Measurements from ENCODE around the gene F5.

The F5 gene

DNA sequence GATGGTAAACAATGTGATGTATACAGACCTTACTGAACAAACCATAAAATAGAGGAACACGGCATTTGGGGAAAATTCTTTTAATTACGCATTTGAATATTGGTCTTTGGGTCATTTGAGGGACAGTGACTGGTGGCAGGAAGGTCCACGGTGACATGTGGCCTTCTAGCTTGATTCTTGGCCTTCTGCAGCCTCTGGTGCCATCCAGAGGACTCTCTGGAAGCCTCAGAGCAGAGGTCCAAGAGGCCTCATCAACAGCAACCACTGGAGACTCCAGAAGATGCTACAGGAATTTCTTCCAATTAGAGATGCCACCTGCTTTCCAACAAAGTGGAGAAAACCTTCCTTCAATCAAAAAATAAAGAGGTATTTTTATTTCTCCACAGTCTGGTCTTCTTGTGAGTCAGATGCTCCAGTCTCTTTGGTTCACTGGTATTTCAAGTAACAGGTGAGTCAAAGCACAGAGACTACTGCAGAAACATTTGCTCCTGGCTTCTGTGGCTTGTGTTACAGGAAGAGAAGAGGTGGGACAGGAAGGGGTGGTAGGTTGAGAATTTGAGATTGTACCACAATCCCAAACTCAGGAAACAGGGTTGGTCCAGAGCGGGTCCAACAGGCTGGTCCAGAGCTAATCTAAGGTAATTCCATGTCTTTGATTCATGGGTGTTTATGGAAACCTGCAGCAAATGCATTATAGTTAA lies 2.7 kb upstream of the F5 start:
- Histone ChIP-seq H3K27ac (ENCODE audit: poor library complexity, severe bottlenecking) (no peak overlapping the region), H3K9me3 (ENCODE audit: severe bottlenecking) (no peaks in the 10 kb centered on the region), H3K4me3 (ENCODE audit: severe bottlenecking) (no peak overlapping the region), H3K36me3 (ENCODE audit: low read depth) (no peaks in the 10 kb centered on the region), H3K4me1 (ENCODE audit: insufficient read depth, poor library complexity, severe bottlenecking) (peaks cover 7% of the 10 kb centered on the region), H3K27me3 (ENCODE audit: insufficient read depth, poor library complexity, severe bottlenecking) (no peaks in the 10 kb centered on the region)
- DNase-seq (ENCODE audit: low spot score) (no peak), ATAC-seq (ENCODE audit: low read depth) (no peak)
- TF ChIP-seq, protein P1, sequence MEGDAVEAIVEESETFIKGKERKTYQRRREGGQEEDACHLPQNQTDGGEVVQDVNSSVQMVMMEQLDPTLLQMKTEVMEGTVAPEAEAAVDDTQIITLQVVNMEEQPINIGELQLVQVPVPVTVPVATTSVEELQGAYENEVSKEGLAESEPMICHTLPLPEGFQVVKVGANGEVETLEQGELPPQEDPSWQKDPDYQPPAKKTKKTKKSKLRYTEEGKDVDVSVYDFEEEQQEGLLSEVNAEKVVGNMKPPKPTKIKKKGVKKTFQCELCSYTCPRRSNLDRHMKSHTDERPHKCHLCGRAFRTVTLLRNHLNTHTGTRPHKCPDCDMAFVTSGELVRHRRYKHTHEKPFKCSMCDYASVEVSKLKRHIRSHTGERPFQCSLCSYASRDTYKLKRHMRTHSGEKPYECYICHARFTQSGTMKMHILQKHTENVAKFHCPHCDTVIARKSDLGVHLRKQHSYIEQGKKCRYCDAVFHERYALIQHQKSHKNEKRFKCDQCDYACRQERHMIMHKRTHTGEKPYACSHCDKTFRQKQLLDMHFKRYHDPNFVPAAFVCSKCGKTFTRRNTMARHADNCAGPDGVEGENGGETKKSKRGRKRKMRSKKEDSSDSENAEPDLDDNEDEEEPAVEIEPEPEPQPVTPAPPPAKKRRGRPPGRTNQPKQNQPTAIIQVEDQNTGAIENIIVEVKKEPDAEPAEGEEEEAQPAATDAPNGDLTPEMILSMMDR (IDR thresholded peaks at IDR 0.05; ENCODE audit: poor library complexity, severe bottlenecking): no peak

DNA sequence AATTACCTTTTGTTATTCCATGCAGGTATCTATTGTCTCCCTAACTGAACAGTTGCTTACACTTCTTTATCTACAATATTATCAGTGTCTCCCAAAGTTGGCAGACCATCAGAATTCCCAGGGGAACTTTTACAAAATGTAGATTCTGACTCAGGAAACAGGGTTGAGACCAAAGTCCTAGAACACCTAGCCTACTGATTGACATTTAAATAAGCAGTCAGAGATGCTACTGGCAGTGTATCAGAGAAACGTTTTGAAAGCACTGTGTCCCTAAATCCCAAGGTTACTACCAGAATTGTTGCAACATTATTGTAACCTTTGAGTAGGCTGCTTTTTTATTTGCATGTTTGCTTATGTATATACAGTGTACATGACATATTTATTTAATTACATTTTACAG lies 1.8 kb upstream of the F5 start:
- Histone ChIP-seq H3K4me1 (ENCODE audit: insufficient read depth, poor library complexity, severe bottlenecking) (peaks cover 7% of the 10 kb centered on the region), H3K4me3 (ENCODE audit: severe bottlenecking) (no peak overlapping the region), H3K27me3 (ENCODE audit: insufficient read depth, poor library complexity, severe bottlenecking) (no peaks in the 10 kb centered on the region), H3K36me3 (ENCODE audit: low read depth) (no peaks in the 10 kb centered on the region), H3K27ac (ENCODE audit: poor library complexity, severe bottlenecking) (no peak overlapping the region), H3K9me3 (ENCODE audit: severe bottlenecking) (no peaks in the 10 kb centered on the region)
- no peak for ATAC-seq (ENCODE audit: low read depth)
- TF ChIP-seq, protein P1 (IDR thresholded peaks at IDR 0.05; ENCODE audit: poor library complexity, severe bottlenecking): no peak
- DNase-seq (ENCODE audit: low spot score): no peak

DNA sequence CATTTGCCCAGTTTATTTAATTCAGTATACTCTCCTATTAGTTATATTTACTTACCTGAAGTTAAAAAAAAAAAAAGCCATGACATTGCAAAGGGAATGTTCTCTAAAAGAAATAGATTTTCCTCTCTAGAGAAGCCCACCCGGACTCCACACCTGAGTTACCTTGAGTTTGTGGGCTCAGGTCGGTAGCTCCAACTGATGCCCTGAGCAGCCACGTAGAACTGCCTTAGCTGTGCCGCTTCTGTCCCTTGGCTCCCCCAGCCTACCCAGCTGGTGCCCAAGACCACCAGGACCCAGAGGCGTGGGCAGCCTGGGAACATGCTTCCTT lies 250 bp downstream of the F5 start:
- H3K4me3 ChIP-seq (ENCODE audit: severe bottlenecking): no peak overlapping the region
- H3K27me3 ChIP-seq (ENCODE audit: insufficient read depth, poor library complexity, severe bottlenecking): no peaks in the 10 kb centered on the region
- H3K27ac ChIP-seq (ENCODE audit: poor library complexity, severe bottlenecking): no peak overlapping the region

DNA sequence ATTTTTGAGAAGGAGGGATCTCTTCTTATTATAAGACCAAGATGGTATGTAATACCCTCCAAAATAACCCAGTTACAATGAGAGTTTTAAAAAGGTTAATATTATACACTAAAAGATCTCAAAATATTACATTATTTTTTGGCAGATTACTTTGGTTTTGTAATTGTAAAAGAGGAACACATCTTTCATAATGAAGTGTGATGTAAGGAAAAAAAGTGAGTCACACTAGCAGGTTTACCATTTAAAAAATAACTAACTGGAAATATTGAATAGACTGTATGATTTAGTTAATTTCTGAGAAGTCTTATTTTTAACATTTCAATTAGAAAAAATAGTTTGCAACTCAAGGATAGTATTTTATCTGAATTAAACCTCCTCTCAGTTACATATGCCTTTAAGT lies 1.1 kb downstream of the F5 start:
- ATAC-seq (ENCODE audit: low read depth) (no peak), DNase-seq (ENCODE audit: low spot score) (no peak)
- no peaks in the 10 kb centered on the region for H3K36me3 ChIP-seq (ENCODE audit: low read depth)
- H3K27ac ChIP-seq (ENCODE audit: poor library complexity, severe bottlenecking): no peak overlapping the region
- peaks cover 7% of the 10 kb centered on the region for H3K4me1 ChIP-seq (ENCODE audit: insufficient read depth, poor library complexity, severe bottlenecking)
- TF ChIP-seq, protein P1 (IDR thresholded peaks at IDR 0.05; ENCODE audit: poor library complexity, severe bottlenecking): no peak
- H3K4me3 ChIP-seq (ENCODE audit: severe bottlenecking): no peak overlapping the region
- no peaks in the 10 kb centered on the region for H3K27me3 ChIP-seq (ENCODE audit: insufficient read depth, poor library complexity, severe bottlenecking)
- H3K9me3 ChIP-seq (ENCODE audit: severe bottlenecking): no peaks in the 10 kb centered on the region

More for the DNA sequence above, 250 bp downstream of the F5 start:
- Histone ChIP-seq H3K4me1 (ENCODE audit: insufficient read depth, poor library complexity, severe bottlenecking) (peaks cover 7% of the 10 kb centered on the region), H3K36me3 (ENCODE audit: low read depth) (no peaks in the 10 kb centered on the region), H3K9me3 (ENCODE audit: severe bottlenecking) (no peaks in the 10 kb centered on the region)
- DNase-seq (ENCODE audit: low spot score) (no peak), ATAC-seq (ENCODE audit: low read depth) (peak; percentile 31; the same call in 2 of the 3 replicates)
- TF ChIP-seq, protein P1 (IDR thresholded peaks at IDR 0.05; ENCODE audit: poor library complexity, severe bottlenecking): no peak

- Histone ChIP-seq H3K4me3 (ENCODE audit: severe bottlenecking) (no peak overlapping the region), H3K4me1 (ENCODE audit: insufficient read depth, poor library complexity, severe bottlenecking) (peaks cover 7% of the 10 kb centered on the region)
Measured at GRCh38 chr1:169584483-169585144, 1.7 kb downstream of the F5 start.

More at GRCh38 chr1:169584483-169585144, 1.7 kb downstream of the F5 start:
- DNase-seq (ENCODE audit: low spot score) (no peak), ATAC-seq (ENCODE audit: low read depth) (peak; percentile 48; the same call in 1 of the 3 replicates)
- TF ChIP-seq, protein P1 (IDR thresholded peaks at IDR 0.05; ENCODE audit: poor library complexity, severe bottlenecking): no peak
- H3K27ac ChIP-seq (ENCODE audit: poor library complexity, severe bottlenecking): no peak overlapping the region
- H3K36me3 ChIP-seq (ENCODE audit: low read depth): no peaks in the 10 kb centered on the region
- no peaks in the 10 kb centered on the region for H3K27me3 ChIP-seq (ENCODE audit: insufficient read depth, poor library complexity, severe bottlenecking)
- no peaks in the 10 kb centered on the region for H3K9me3 ChIP-seq (ENCODE audit: severe bottlenecking)

All from RWPE2 (cell line).